Ovary (tissue), 3 donors: ENCODE results near the gene BCAS1.

ENCODE experiments used
- POLR2A ChIP-seq: fragments of 450-650 bp; IDR thresholded peaks from one replicate; pipeline ENCODE4 v1.6.1; 2017; ENCODE audit warnings: antibody characterized with exemption, mild to moderate bottlenecking, moderate library complexity
- TF ChIP-seq, protein P1 (sequence below), 3 donors: fragments of 450-650 bp in 2 of 3; fragments of 200-600 bp in 1 of 3; IDR thresholded peaks; one replicate each; pipeline versions ENCODE4 v1.5.1 to v1.8.0; 2016 to 2022; ENCODE audit warnings: antibody characterized with exemption in 3 of 3, mild to moderate bottlenecking in 1 of 3
- donor health status: DM: no; HTN: no; CAD: no.

DNA sequence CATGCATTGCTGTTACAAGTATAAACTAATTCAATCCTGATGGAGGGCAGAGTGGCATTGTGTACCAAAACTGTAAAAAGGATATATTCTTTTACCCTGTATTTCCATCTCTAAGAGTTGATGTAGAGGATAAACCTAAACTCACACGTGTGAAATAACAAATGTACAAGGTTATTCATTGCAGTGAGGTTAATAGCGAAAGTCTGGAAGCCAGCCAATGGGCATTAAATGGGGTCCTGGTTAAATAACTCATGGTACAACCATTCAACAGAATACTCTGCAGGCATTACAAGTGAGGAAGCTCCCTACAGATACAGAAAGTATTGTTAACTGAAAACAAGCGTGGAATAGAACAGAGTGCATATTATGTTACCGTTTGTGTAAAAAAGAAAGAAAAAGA, 56.9 kb downstream of the BCAS1 start:
- TF ChIP-seq POLR2A, result no peak
- TF ChIP-seq, protein P1, sequence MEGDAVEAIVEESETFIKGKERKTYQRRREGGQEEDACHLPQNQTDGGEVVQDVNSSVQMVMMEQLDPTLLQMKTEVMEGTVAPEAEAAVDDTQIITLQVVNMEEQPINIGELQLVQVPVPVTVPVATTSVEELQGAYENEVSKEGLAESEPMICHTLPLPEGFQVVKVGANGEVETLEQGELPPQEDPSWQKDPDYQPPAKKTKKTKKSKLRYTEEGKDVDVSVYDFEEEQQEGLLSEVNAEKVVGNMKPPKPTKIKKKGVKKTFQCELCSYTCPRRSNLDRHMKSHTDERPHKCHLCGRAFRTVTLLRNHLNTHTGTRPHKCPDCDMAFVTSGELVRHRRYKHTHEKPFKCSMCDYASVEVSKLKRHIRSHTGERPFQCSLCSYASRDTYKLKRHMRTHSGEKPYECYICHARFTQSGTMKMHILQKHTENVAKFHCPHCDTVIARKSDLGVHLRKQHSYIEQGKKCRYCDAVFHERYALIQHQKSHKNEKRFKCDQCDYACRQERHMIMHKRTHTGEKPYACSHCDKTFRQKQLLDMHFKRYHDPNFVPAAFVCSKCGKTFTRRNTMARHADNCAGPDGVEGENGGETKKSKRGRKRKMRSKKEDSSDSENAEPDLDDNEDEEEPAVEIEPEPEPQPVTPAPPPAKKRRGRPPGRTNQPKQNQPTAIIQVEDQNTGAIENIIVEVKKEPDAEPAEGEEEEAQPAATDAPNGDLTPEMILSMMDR (IDR thresholded peaks at IDR 0.05), result no peak
